Brain microvascular endothelial cell (primary cell): ENCODE measurements around the gene DNAH14.
"Not testable (repeated sequence)": the region's sequence is repeated elsewhere in the genome, so short reads cannot be mapped to it uniquely, and the experiment has no call there.

Source experiments
- DNase-seq: peaks from one replicate; pipeline ENCODE4 v3.0.0-alpha.2; 2020
- H3K27ac ChIP-seq: fragments of 250-450 bp; sonication (Bioruptor Pico); 2 replicates; pipeline ENCODE4 v1.5.1; 2020; ENCODE audit warnings: mild to moderate bottlenecking, moderate library complexity
- H3K27me3 ChIP-seq: fragments of 250-450 bp; sonication (Bioruptor Pico); replicated peaks from 2 replicates; pipeline ENCODE4 v1.5.1; 2020; ENCODE audit warnings: mild to moderate bottlenecking
- H3K36me3 ChIP-seq: fragments of 250-450 bp; sonication (Bioruptor Pico); replicated peaks from 2 replicates; pipeline ENCODE4 v1.5.1; 2020; ENCODE audit warnings: mild to moderate bottlenecking
- H3K4me3 ChIP-seq: 2 replicates; pipeline ENCODE4 v1.5.1; 2011; ENCODE audit warnings: low read depth, mild to moderate bottlenecking, control low read depth, low read length, moderate library complexity
- CTCF ChIP-seq: IDR thresholded peaks from 2 replicates; pipeline ENCODE4 v1.5.1; 2011; ENCODE audit warnings: low read depth, mild to moderate bottlenecking, moderate library complexity, low read length, control low read depth, inconsistent platforms; ENCODE audit errors: missing control alignments
- in situ Hi-C: cut with HindIII; loops from 2 replicates; pipeline ENCODE4 v1.10.0; 2017; ENCODE audit warnings: low sequenced_read_pairs, low pct_ligation_motif_present

Gene DNAH14

GRCh38 chr1:225304996-225305395 is 375.5 kb downstream of the DNAH14 start:
- in situ Hi-C loops = no loop called here
- Histone ChIP-seq H3K27ac (no peak overlapping the region), H3K4me3 (no peak overlapping the region), H3K27me3 (no peaks in the 10 kb centered on the region), H3K36me3 (no peaks in the 10 kb centered on the region)
- no peak for DNase-seq
- TF ChIP-seq CTCF = no peak

- H3K27ac ChIP-seq, DNase-seq, H3K36me3 ChIP-seq, H3K4me3 ChIP-seq, H3K27me3 ChIP-seq, in situ Hi-C loops: not testable (repeated sequence)
Measured at GRCh38 chr1:225310544-225310943, 381.1 kb downstream of the DNAH14 start.

- peak; percentile 89 for TF ChIP-seq CTCF
- Histone ChIP-seq H3K4me3 (no peak overlapping the region), H3K36me3 (no peaks in the 10 kb centered on the region), H3K27ac (no peak overlapping the region), H3K27me3 (no peaks in the 10 kb centered on the region)
- peak; percentile 32 for DNase-seq
- in situ Hi-C loops = no loop called here
Measured at GRCh38 chr1:225318706-225319575, 389.5 kb downstream of the DNAH14 start.

GRCh38 chr1:225319871-225320270 is 390.4 kb downstream of the DNAH14 start:
- no peak overlapping the region for H3K4me3 ChIP-seq
- no peak for DNase-seq

GRCh38 chr1:225321784-225322183 is 392.3 kb downstream of the DNAH14 start:
- no peak for TF ChIP-seq CTCF
- in situ Hi-C loops = no loop called here
- Histone ChIP-seq H3K4me3 (no peak overlapping the region), H3K27ac (no peak overlapping the region), H3K36me3 (no peaks in the 10 kb centered on the region), H3K27me3 (no peaks in the 10 kb centered on the region)
- no peak for DNase-seq

More at GRCh38 chr1:225319871-225320270, 390.4 kb downstream of the DNAH14 start:
- in situ Hi-C loops = no loop called here
- no peak for TF ChIP-seq CTCF
- Histone ChIP-seq H3K27ac (no peak overlapping the region), H3K27me3 (no peaks in the 10 kb centered on the region), H3K36me3 (no peaks in the 10 kb centered on the region)

GRCh38 chr1:225329041-225329440 is 399.6 kb downstream of the DNAH14 start:
- Histone ChIP-seq H3K27me3 (no peaks in the 10 kb centered on the region), H3K4me3 (no peak overlapping the region), H3K27ac (no peak overlapping the region), H3K36me3 (no peaks in the 10 kb centered on the region)
- in situ Hi-C loops = no loop called here
- DNase-seq = no peak
- TF ChIP-seq CTCF = no peak

- DNase-seq, H3K36me3 ChIP-seq, in situ Hi-C loops, H3K4me3 ChIP-seq, H3K27me3 ChIP-seq, H3K27ac ChIP-seq: not testable (repeated sequence)
Measured at GRCh38 chr1:225329996-225330395, 400.5 kb downstream of the DNAH14 start.
